HG03159 (cell line): ENCODE data around the gene OAS1.

ENCODE experiments used
- ATAC-seq: cut with Tn5 transposase; IDR thresholded peaks from one replicate; pipeline ENCODE4 v1.9.1; 2021; ENCODE audit warnings: mild to moderate bottlenecking, moderate library complexity; ENCODE audit not compliant: unreplicated experiment

The OAS1 gene

GRCh38 chr12:112964067-112964670, 57.4 kb downstream of the OAS1 start:
- no peak for ATAC-seq

GRCh38 chr12:112964915-112965314, 58.2 kb downstream of the OAS1 start:
- ATAC-seq, result no peak

GRCh38 chr12:112965643-112966042, 58.9 kb downstream of the OAS1 start:
- ATAC-seq, result no peak

- no peak for ATAC-seq
Observed at GRCh38 chr12:112967306-112967705, 60.5 kb downstream of the OAS1 start.

- ATAC-seq, result no peak
Observed at GRCh38 chr12:112967858-112968257, 61.1 kb downstream of the OAS1 start.
